MCF 10A (cell line): ENCODE results near the gene ITGB1BP1. TPM values are rescaled to one million over a fixed set of nuclear protein-coding genes. Genes with fewer than 3 reads are reported as not detected.

Experiments used
- BruUV-seq: library from RNA; stranded (reverse); fragments of 400-500 nt; replicated peaks from 2 replicates; lab custom pipeline; 2021; lab: Mats Ljungman, UMichigan
- CTCF ChIA-PET: fragments of 300-600 bp; sonication (Branson Sonifier 250); formaldehyde crosslinking; extraction: SDS; loops from one replicate; lab custom pipeline; 2021; ENCODE audit warnings: antibody characterized with exemption, inconsistent platforms; lab: Yijun Ruan, JAX
- POLR2A ChIA-PET: fragments of 300-600, 350-650 bp; sonication (Branson Sonifier 250); formaldehyde crosslinking; extraction: SDS; loops from one replicate; lab custom pipeline; 2020; ENCODE audit warnings: antibody characterized with exemption, inconsistent platforms; lab: Yijun Ruan, JAX
- DNase-seq: peaks from one replicate; pipeline ENCODE4 v3.0.0-alpha.2; 2018; ENCODE audit not compliant: unreplicated experiment
- H3K27ac Mint-ChIP-seq: one replicate; pipeline ENCODE4 v1.8.0; 2022; ENCODE audit warnings: mild to moderate bottlenecking, low read depth, mixed read lengths; ENCODE audit not compliant: unreplicated experiment
- H3K27me3 Mint-ChIP-seq: one replicate; pipeline ENCODE4 v1.8.0; 2022; ENCODE audit warnings: mixed read lengths; ENCODE audit not compliant: insufficient read depth, unreplicated experiment
- H3K36me3 Mint-ChIP-seq: one replicate; pipeline ENCODE4 v1.8.0; 2022; ENCODE audit warnings: mild to moderate bottlenecking, moderate library complexity, mixed read lengths; ENCODE audit not compliant: insufficient read depth, unreplicated experiment
- H3K4me1 Mint-ChIP-seq: one replicate; pipeline ENCODE4 v1.8.0; 2022; ENCODE audit warnings: mixed read lengths; ENCODE audit not compliant: insufficient read depth, unreplicated experiment
- H3K4me3 Mint-ChIP-seq: one replicate; pipeline ENCODE4 v1.8.0; 2022; ENCODE audit warnings: mild to moderate bottlenecking, moderate library complexity, mixed read lengths; ENCODE audit not compliant: unreplicated experiment
- H3K9me3 Mint-ChIP-seq: one replicate; pipeline ENCODE4 v1.8.0; 2022; ENCODE audit warnings: mixed read lengths; ENCODE audit not compliant: unreplicated experiment
- CTCF ChIP-seq: fragments of 200-600 bp; IDR thresholded peaks from one replicate; pipeline ENCODE4 v1.8.0; 2022; ENCODE audit warnings: antibody characterized with exemption, mild to moderate bottlenecking; ENCODE audit not compliant: unreplicated experiment
- intact Hi-C: fragments of 100-400 bp; cut with micrococcal nuclease; formaldehyde crosslinking; loops from 2 replicates; pipeline ENCODE4 v1.14.1; 2022
- total RNA-seq: library from RNA; stranded (reverse); gene quantifications from 2 replicates; pipeline ENCODE4 v1.2.3, GENCODE V29; 2022

ITGB1BP1 gene
- total RNA-seq, 1 experiment from 2014 or later: 125 TPM

DNA sequence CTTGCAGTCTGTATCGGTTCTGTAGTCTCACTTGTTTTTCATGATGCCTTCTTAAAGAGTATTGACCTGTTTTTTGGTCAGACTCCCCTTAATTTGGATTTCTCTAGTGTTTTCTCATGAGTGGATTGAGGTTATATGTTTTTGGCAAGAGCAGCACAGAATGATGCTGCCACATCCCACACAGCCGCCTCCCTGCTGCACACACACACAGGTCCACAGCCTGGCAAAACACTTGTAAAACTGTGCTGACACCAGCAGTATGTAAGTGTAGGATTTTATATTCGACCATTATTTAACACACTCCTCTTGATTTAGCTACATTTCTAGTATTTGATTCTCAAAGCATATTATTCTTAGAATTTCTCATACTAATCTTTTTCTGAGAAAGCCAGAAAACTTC, 68.1 kb downstream of the ITGB1BP1 start:
- Mint-ChIP-seq H3K36me3 (peaks cover 84% of the 10 kb centered on the region), H3K27ac (no peak overlapping the region), H3K4me3 (no peak overlapping the region), H3K4me1 (no peaks in the 10 kb centered on the region), H3K27me3 (no peaks in the 10 kb centered on the region), H3K9me3 (no peaks in the 10 kb centered on the region)
- no peak for TF ChIP-seq CTCF
- CTCF ChIA-PET: interaction anchor here (0.6 to 1.2 kb wide), 3 partner anchors 9 to 212 kb away, joined by 3 read pairs; no protein-coding TSS in a partner anchor
- POLR2A ChIA-PET: interaction anchor here (0.7 to 1.2 kb wide), 3 partner anchors 9 to 31 kb away, joined by 3 to 4 read pairs (median 4); no protein-coding TSS in a partner anchor
- intact Hi-C loops: no loop called here
- no peak for DNase-seq
- no TSS peak for BruUV-seq

DNA sequence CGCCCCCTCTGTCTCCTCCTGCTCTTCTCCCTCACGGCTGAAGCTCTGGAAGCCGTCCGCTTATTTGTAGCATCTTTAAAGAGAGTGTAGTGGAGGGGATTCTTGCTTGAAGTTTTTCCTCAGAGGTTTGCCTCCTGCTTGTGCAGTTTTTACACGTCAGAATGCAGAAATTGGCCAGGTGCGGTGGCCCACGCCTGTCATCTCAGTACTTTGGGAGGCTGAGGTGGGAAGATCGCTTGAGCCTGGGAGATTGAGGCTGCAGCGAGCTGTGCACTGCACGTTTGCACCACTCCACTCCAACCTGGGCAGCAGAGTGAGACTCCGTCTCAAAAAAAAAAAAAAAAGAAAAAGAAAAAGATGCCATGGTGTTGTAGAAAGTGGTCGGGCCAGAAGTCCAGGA, 69.0 kb downstream of the ITGB1BP1 start:
- no peak overlapping the region for H3K4me3 Mint-ChIP-seq
- H3K27me3 Mint-ChIP-seq: no peaks in the 10 kb centered on the region
- no peaks in the 10 kb centered on the region for H3K4me1 Mint-ChIP-seq
- no peaks in the 10 kb centered on the region for H3K9me3 Mint-ChIP-seq
- no peak for TF ChIP-seq CTCF
- intact Hi-C loops: no loop called here
- no peak for DNase-seq
- H3K27ac Mint-ChIP-seq: no peak overlapping the region
- no TSS peak for BruUV-seq
- ChIA-PET POLR2A (interaction anchor here (0.6 kb wide), 1 partner anchor 12 kb away, joined by 3 read pairs; no protein-coding TSS in a partner anchor), CTCF (no interaction called here)
- peaks cover 84% of the 10 kb centered on the region for H3K36me3 Mint-ChIP-seq

Other genes starting within 250 kb of the ITGB1BP1 start
- 80.8 and 89.5 TPM in 2 replicates for gene ASAP2, start 216.7 kb downstream of the ITGB1BP1 start, total RNA-seq
- 51.0 and 51.6 TPM in 2 replicates for gene CPSF3, start 126 bp upstream of the ITGB1BP1 start, total RNA-seq
- 74.7 and 82.3 TPM in 2 replicates for gene IAH1, start 51.0 kb upstream of the ITGB1BP1 start, total RNA-seq
- gene ADAM17, start 132.3 kb upstream of the ITGB1BP1 start, total RNA-seq: 44.3 and 47.3 TPM in 2 replicates
- 239 TPM in 2 replicates for gene YWHAQ, start 207.5 kb upstream of the ITGB1BP1 start, total RNA-seq